NCI-H510A treated with DMSO at 0.1 percent for 48 hours (cell line): ENCODE results near the gene HOXC4.
A peak's percentile ranks its signal among the peaks of the same experiment; 100 is the strongest.
"Not testable (repeated sequence)": the region's sequence is repeated elsewhere in the genome, so short reads cannot be mapped to it uniquely, and the experiment has no call there.

Source experiments
- DNase-seq: peaks from one replicate; lab custom pipeline; 2025; lab: John Stamatoyannopoulos, UW

HOXC4 gene

GRCh38 chr12:54041097-54041690 is 12.4 kb upstream of the HOXC4 start:
- DNase-seq = no peak

GRCh38 chr12:54042033-54042432 is 11.6 kb upstream of the HOXC4 start:
- not testable (repeated sequence) for DNase-seq

DNA sequence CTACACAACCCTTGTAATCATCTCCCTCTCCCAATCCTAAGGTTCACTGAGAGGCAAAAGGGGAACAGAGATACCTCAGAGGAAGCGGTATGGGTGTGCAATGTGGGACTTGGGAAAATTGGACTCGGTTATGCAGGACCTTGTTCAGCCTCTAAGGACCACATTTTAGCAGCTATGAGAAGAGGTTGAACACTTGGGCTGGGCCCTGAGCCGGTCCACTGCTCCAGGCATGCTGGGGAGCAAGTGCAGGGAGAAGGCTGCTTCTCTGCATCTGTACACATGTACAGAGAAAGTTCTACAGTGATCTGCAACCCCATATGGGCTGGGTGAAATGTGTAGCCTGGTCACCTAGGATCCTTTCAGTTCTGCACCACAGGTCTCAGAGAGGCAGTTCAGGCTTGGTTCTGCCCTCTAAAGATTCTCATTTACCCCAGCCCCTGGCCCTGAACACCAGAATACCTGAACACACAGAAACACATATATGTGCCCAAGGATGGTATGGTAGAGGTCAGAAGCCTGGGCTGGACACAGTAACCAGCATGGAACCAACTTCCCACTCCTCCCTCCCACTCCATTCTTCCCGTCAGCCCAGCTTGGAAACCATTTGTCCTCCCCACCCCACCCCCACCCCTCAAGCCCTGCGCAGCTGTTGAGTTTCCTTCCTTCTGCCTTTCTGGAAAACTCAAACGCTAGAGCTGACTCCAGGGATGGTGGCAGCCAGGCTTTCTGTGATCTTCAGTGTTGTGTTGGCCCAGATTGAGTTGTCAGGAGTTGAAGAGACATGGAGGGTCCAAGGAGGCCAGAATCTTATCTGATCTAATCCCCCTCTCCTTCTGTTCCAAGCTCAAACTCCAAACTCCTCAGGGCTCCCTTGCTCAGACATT is 10.4 kb upstream of the HOXC4 start:
- DNase-seq = no peak

DNA sequence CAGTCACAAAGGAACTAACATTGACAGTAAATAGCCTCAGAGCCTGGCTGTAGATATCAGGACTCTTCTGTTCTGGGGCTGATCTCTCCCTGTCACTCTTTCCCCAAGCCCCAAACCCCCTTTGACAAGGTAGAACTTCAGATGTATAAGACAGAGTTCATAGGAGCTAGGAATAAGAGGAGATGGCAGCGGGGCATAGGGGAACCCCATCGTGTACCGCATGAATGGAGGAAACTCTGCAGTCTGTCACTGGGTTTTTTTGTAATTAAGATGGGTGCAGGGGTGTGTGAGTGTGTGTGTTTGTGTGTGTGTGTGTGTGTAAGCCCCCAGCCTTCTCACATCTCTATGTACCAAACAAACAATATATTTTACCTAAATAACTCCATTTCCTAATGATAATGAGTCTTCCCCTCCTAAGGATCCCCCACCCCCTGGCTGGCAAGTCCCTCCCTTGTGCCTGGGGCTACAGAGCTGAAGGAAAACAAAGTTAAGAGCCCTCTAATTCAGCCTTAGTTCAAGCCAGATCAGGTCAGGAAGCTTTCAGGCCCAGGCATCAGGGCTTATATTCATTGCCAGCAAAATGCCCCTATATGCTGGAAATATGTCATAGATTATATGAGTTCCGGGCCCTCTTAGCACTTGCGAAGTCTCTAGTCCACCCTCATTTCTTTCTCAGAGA is 9.1 kb upstream of the HOXC4 start:
- DNase-seq = no peak

DNA sequence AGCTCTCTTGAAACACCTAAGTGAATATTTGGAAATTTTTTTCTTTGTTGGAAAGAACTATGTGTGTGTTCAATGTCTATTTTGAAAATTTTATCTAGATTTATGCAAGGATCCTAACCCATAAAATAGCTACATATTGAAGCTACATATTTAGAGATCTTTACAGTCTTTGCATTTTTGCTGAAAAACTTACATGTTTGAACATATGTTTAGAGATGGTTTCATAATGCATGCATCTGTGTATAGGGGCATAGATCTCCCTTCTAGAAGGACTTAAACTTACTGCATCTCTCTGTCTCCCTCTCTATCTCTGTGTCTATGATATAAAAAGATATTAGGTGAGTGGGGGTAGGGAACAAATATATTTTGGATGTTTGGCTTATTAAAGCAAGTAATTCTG is 8.2 kb upstream of the HOXC4 start:
- no peak for DNase-seq

GRCh38 chr12:54045868-54046521 is 7.6 kb upstream of the HOXC4 start:
- DNase-seq = no peak

DNA sequence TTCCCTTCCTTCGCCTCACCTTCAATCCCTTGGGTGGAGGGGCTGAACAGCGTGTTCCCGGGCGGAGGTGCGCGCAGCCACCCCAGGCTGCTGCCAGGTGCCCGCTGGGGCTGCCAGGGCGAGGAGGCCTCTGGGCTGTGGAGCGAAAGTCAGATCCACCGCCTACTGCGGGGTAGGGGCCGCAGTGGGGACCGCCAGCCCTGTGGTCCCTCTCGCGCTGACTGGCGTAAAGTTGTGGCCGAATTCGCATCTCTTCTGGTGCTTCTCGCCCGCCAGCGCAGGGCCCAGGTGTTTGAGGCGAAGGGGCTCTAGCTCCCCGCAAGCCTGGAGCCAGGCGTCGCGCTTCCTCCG is 6.9 kb upstream of the HOXC4 start:
- no peak for DNase-seq

- no peak for DNase-seq
These were observed 6.3 kb upstream of the HOXC4 start for GRCh38 chr12:54047160-54047963.

- DNase-seq = no peak
These were observed 5.7 kb upstream of the HOXC4 start for GRCh38 chr12:54047964-54048303.

DNA sequence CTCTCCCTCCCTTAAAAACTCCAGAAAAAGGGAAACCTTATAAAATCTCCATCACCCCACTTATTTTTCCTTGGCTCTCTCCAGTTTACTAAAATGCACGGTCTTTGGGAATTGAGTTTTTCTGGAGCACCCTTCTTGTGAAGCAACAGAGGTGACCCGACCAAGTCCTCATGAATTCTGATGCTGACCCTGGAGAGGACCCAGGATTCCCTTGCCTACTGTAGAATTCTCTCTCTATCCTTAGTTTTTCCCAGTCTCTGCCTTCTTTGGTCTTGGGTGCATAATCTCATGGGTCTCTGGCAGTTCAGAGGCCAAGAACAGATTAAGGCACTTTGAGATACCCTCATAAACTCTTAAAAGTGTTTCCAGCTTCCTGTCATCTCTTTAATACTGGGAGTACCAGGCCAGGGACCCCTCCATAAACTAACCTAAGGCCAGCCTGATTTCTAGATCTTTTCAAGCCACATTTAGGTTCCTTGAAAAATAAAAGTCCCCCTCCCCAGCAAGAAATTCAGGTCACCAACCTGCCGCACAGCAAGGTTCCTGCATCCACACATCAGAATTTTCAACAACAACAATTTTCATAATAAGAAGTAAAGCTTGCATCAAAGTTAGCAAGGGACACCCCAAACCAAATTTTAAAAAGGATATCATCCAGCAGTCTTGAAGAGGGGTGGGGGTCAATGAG is 5.1 kb upstream of the HOXC4 start:
- DNase-seq = no peak

DNA sequence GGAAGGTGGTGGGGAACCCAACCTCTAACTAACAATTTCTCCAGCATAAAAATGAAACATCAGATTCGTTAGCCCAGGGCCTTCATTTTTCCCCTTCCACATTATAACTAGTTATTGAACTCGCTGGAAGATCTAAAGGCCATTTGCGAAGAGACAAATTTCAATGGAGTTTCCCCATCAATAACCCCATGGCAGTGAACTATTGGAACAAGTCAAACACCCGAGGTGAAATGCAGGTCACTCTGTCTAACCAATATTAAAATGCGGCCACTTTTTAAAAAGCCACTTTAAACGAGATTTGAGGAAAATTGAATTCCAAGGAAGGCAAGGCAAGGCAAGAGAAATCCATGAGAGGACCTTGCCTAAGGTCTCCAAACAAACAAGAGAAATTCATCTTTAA is 4.5 kb upstream of the HOXC4 start:
- DNase-seq = no peak

GRCh38 chr12:54050482-54050810 is 3.2 kb upstream of the HOXC4 start:
- no peak for DNase-seq

GRCh38 chr12:54051026-54051842 is 2.4 kb upstream of the HOXC4 start:
- DNase-seq = no peak

GRCh38 chr12:54051874-54052437 is 1.7 kb upstream of the HOXC4 start:
- peak; percentile 24 for DNase-seq

DNA sequence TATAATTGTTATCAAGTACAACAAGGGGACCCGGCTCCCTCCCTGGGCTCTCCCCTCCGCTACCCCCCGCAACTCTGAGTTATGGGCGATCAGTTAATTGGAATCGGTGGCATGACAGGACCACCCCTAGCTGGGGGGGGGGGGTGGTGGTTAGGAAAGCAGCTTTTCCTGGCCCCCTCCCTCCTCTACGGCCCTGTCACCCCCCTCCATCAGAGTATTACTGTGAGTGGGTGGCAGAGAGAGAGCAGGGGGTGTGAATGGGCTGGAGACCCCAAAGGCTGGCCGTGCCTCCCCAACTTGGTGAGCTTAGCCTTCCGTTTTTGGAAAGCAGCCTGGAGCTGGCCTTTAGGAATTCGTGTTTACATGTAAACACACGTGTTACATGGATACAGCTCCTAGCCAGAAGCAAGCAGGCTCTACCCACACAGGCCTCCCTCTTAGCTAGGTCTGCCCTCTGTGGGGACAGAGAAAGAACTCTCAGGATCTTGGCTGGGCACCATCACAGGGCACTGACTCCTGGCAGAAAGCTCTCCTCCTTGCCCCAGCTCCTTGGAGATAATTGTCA is 1.1 kb upstream of the HOXC4 start:
- no peak for DNase-seq

DNA sequence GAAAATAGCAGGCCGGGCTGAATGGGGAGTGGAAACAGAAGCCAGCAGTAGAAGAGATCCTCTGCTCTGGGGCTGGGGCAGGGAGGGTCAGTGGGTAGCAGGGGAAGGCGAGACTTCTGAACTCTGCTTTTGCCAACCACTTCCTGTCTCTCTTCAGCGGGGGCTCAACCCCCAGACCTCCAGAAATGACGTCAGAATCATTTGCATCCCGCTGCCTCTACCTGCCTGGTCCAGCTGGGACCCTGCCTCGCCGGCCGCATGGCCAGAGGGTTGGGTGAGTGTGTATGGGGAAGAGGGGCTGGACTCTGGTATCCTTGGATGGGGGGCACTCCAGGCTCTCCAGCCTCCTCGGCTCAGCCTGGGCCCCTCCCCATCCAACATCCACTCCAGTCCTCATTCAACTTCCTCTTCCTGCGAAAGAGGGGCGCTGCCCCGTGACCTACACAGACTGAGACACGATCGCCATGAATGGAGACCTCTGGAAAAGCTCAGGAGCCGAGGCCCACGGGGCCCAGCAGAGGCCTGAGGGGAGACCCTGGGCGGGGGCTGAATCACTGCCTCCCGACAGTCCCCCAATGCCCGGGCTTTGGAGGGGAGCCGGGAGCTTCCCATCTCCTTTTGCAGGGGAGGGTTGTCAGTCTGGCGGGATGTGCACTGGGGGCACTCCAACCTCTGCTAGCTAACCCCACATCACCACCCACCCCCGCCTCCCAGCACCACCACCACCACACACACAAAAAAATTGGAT is 458 bp upstream of the HOXC4 start:
- DNase-seq = no peak

- DNase-seq = no peak
These were observed 1.1 kb downstream of the HOXC4 start for GRCh38 chr12:54054742-54055194.

DNA sequence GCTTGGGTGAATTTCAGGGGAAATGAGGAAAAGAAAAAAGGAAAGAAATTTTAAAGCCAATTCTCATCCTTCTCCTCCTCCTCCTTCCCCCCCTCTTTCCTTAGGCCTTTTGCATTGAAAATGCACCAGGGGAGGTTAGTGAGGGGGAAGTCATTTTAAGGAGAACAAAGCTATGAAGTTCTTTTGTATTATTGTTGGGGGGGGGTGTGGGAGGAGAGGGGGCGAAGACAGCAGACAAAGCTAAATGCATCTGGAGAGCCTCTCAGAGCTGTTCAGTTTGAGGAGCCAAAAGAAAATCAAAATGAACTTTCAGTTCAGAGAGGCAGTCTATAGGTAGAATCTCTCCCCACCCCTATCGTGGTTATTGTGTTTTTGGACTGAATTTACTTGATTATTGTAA is 1.9 kb downstream of the HOXC4 start:
- no peak for DNase-seq

DNA sequence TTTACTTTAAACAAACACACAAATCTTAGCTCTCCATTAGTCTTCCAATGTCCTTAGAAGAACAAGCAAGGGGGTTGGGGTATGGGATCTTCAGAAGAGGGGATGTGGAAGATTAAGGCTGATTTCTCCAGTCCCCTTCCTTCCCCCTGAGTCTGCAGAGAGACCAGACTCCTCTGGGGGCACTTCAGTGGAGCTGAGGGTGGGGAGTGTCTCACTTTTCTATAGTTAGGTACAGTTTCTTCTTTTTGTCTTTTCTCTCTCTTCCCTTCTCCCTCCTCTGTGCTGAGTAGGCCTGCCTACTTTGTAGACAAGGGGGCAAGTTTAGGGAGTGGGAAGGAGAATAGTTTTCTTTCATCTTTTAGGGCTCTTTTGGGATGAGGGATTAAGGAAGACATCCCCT is 2.5 kb downstream of the HOXC4 start:
- DNase-seq = no peak
